ENCODE data around the gene SPATA24.

GRCh38 chr5:139410993-139411828 is 7.3 kb upstream of the SPATA24 start:
- TF ChIP-seq, protein P1, sequence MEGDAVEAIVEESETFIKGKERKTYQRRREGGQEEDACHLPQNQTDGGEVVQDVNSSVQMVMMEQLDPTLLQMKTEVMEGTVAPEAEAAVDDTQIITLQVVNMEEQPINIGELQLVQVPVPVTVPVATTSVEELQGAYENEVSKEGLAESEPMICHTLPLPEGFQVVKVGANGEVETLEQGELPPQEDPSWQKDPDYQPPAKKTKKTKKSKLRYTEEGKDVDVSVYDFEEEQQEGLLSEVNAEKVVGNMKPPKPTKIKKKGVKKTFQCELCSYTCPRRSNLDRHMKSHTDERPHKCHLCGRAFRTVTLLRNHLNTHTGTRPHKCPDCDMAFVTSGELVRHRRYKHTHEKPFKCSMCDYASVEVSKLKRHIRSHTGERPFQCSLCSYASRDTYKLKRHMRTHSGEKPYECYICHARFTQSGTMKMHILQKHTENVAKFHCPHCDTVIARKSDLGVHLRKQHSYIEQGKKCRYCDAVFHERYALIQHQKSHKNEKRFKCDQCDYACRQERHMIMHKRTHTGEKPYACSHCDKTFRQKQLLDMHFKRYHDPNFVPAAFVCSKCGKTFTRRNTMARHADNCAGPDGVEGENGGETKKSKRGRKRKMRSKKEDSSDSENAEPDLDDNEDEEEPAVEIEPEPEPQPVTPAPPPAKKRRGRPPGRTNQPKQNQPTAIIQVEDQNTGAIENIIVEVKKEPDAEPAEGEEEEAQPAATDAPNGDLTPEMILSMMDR (conservative IDR thresholded peaks at IDR 0.05; ENCODE audit: low read depth, low read length), result no peak
- no peak for TF ChIP-seq EZH2 (IDR thresholded peaks at IDR 0.05; ENCODE audit: low read length, unreplicated experiment)
